Cardiac atrium fibroblast (primary cell): ENCODE measurements around the gene ZDHHC3. TPM values are rescaled to one million over a fixed set of nuclear protein-coding genes. Genes with fewer than 3 reads are reported as not detected.

Experiments
- total RNA-seq: library from RNA; depleted of rRNA; stranded (reverse); fragments of >200 nt; gene quantifications from 2 replicates; pipeline ENCODE4 v1.2.3, GENCODE V29; 2015

Gene ZDHHC3, protein sequence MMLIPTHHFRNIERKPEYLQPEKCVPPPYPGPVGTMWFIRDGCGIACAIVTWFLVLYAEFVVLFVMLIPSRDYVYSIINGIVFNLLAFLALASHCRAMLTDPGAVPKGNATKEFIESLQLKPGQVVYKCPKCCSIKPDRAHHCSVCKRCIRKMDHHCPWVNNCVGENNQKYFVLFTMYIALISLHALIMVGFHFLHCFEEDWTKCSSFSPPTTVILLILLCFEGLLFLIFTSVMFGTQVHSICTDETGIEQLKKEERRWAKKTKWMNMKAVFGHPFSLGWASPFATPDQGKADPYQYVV
- 54.0 and 64.3 TPM in 2 replicates for total RNA-seq

DNA sequence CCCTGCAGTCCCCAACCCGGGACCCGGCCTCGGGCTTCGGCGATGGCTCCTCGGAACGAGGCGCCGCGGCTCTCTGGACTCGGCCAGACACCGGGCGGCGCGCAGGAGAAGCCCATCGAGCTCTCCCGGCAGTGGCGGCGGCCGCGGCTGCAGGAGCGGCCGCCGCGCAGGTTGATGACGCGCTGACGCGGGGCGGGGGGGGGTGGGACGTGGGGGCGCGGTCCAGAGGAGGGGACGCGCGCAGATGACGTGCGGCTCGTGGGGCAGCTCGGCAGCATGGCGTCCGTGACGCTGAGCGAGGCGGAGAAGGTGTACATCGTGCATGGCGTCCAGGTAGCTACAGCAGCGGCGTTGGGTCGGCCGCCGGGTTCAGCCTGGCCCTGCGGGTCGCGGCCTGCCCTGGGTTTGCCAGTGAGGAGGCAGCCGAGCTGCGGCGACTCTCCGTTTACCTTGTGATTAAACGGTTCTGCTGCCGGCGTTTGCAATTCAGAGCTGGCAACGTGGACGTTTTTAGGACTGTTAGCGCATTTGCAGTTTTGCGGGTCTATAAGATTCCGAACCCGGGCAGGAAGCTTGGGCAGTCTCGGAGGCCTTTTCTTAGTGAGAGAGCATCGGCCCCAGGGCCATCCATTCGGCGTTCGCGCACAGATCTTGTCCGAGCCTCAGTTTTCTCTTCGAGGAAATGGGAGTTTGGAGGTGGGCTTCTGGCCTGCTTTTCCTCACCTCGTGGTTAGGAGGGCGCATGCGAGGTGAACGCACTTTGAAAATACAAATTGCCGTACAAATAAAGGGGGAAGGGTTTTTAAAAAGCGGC is at the start of gene ZDHHC3, which contains the start of gene EXOSC7:
Gene ZDHHC3, minus strand, starts transcription at position 173 of the 814 bp plus-strand sequence. CDS start 16,738 bp downstream, outside the sequence.
Gene EXOSC7, plus strand, starts transcription at position 243 of the 814 bp plus-strand sequence. Its CDS starts 34 bp downstream, at position 277.

Other genes starting within 250 kb of the ZDHHC3 start
- 3.1 and 11.9 TPM in 2 replicates for gene ZNF501, start 246.5 kb downstream of the ZDHHC3 start, total RNA-seq
- gene KIAA1143, start 214.6 kb downstream of the ZDHHC3 start, total RNA-seq, result 17.5 and 19.0 TPM in 2 replicates
- gene KIF15, start 214.4 kb downstream of the ZDHHC3 start, total RNA-seq, result 4.2 and 5.4 TPM in 2 replicates
- gene TMEM42, start 114.3 kb downstream of the ZDHHC3 start, total RNA-seq, result 13.5 and 35.2 TPM in 2 replicates
- gene TGM4, start 101.6 kb downstream of the ZDHHC3 start, total RNA-seq, result not detected in 2 replicates
- gene EXOSC7, start 70 bp upstream of the ZDHHC3 start, total RNA-seq, result 50.7 and 55.6 TPM in 2 replicates
- 202 and 203 TPM in 2 replicates for gene CLEC3B, start 50.1 kb upstream of the ZDHHC3 start, total RNA-seq
- 1.8 and 7.8 TPM in 2 replicates for gene CDCP1, start 170.2 kb upstream of the ZDHHC3 start, total RNA-seq